ENCODE data around the gene OR6C6. TPM values are rescaled to one million over a fixed set of nuclear protein-coding genes. Genes with fewer than 3 reads are reported as not detected.

OR6C6 gene
- not detected in 2 replicates for polyA plus RNA-seq (2012; rRNA removed)
- not detected in 2 replicates for polyA plus RNA-seq (2012; cell fraction: cytosol; rRNA removed)
- not detected in 2 replicates for polyA plus RNA-seq (2012; cell fraction: nucleus; rRNA removed)

- CTCF ChIA-PET = no interaction called here
- DNase-seq = no peak
- 11% methylated on average over 2 of the region's 2 CpGs for whole genome bisulfite sequencing (ENCODE audit: low lambda C conversion rate)
- Histone ChIP-seq H3K79me2 (ENCODE audit: insufficient read depth) (no peaks in the 10 kb centered on the region), H4K20me1 (ENCODE audit: insufficient read depth) (no peaks in the 10 kb centered on the region), H3K9me2 (no peaks in the 10 kb centered on the region), H3K4me1 (ENCODE audit: control insufficient read depth in 1 of 2, insufficient read depth in 2 of 2, low read depth in 1 of 2, low read length in 1 of 2) (no peaks in the 10 kb centered on the region), H3K27me3 (ENCODE audit: insufficient read depth) (no peaks in the 10 kb centered on the region), H2AFZ (ENCODE audit: low read depth) (no peak within 1 kb of the TSS), H3K9ac (no peak within 1 kb of the TSS), H3F3A (replicated peaks; ENCODE audit: insufficient read depth) (no peaks in the 10 kb centered on the region), H3K4me3 (ENCODE audit: low read depth in 2 of 2, low read length in 1 of 2) (no peak within 1 kb of the TSS), H3K4me2 (no peak within 1 kb of the TSS), H3K36me3 (replicated peaks in 1 of 2; ENCODE audit: control insufficient read depth in 1 of 2, insufficient read depth in 2 of 2, low read length in 1 of 2) (no peaks in the 10 kb centered on the region), H3K9me3 (no peaks in the 10 kb centered on the region), H3K27ac (ENCODE audit: low read depth in 2 of 2, low read length in 1 of 2) (no peak within 1 kb of the TSS)
- TF ChIP-seq SMC3 (IDR thresholded peaks at IDR 0.05; ENCODE audit: low read depth, low read length) = no peak
- TF ChIP-seq IRF3 (IDR thresholded peaks at IDR 0.05; ENCODE audit: low read depth, low read length) = no peak
- no peak for TF ChIP-seq NFIC (IDR thresholded peaks at IDR 0.05; ENCODE audit: borderline replicate concordance)
- no peak for TF ChIP-seq MXI1 (IDR thresholded peaks at IDR 0.05; ENCODE audit: low read depth, low read length)
- no peak for TF ChIP-seq PBX3 (IDR thresholded peaks at IDR 0.05)
- TF ChIP-seq ELF1 (IDR thresholded peaks at IDR 0.05) = no peak
- TF ChIP-seq EP300 (IDR thresholded peaks at IDR 0.05; ENCODE audit: borderline replicate concordance in 1 of 2, low read depth in 1 of 2, low read length in 1 of 2) = no peak
- no peak for TF ChIP-seq MAX (IDR thresholded peaks at IDR 0.05; ENCODE audit: low read depth)
- no peak for TF ChIP-seq TEAD4 (IDR thresholded peaks at IDR 0.05; ENCODE audit: borderline replicate concordance, insufficient read depth)
- POLR2A ChIA-PET = no interaction called here
These were observed at the start of gene OR6C6 for GRCh38 chr12:55296469-55296868. Gene OR6C6 (minus strand): TSS chr12:55296569. CDS start chr12:55295232, 1,337 bp downstream.

GRCh38 chr12:55336002-55336401 is 39.6 kb upstream of the OR6C6 start:
- Histone ChIP-seq H3K27ac (ENCODE audit: low read depth in 2 of 2, low read length in 1 of 2) (no peak overlapping the region), H3K9me3 (no peaks in the 10 kb centered on the region), H3K9ac (no peak overlapping the region), H3K79me2 (ENCODE audit: insufficient read depth) (no peaks in the 10 kb centered on the region), H2AFZ (ENCODE audit: low read depth) (no peak overlapping the region), H3K4me3 (ENCODE audit: low read depth in 2 of 2, low read length in 1 of 2) (no peak overlapping the region), H4K20me1 (ENCODE audit: insufficient read depth) (no peaks in the 10 kb centered on the region), H3F3A (replicated peaks; ENCODE audit: insufficient read depth) (no peaks in the 10 kb centered on the region), H3K36me3 (replicated peaks in 1 of 2; ENCODE audit: control insufficient read depth in 1 of 2, insufficient read depth in 2 of 2, low read length in 1 of 2) (no peaks in the 10 kb centered on the region), H3K4me2 (no peak overlapping the region), H3K9me2 (no peaks in the 10 kb centered on the region), H3K4me1 (ENCODE audit: control insufficient read depth in 1 of 2, insufficient read depth in 2 of 2, low read depth in 1 of 2, low read length in 1 of 2) (no peaks in the 10 kb centered on the region), H3K27me3 (ENCODE audit: insufficient read depth) (no peaks in the 10 kb centered on the region; the same call in 1 of the 2 replicates)
- POLR2A ChIA-PET = no interaction called here
- no peak for DNase-seq
- WGBS (ENCODE audit: low lambda C conversion rate) = under 1% methylated on average over 10 of the region's 10 CpGs
- CTCF ChIA-PET = no interaction called here
- TF ChIP-seq IRF3 (IDR thresholded peaks at IDR 0.05; ENCODE audit: low read depth, low read length) (no peak), MAX (IDR thresholded peaks at IDR 0.05; ENCODE audit: low read depth) (no peak), NRF1 (IDR thresholded peaks at IDR 0.05; ENCODE audit: low read depth, low read length) (no peak), TEAD4 (IDR thresholded peaks at IDR 0.05; ENCODE audit: borderline replicate concordance, insufficient read depth) (no peak), USF2 (IDR thresholded peaks at IDR 0.05; ENCODE audit: borderline replicate concordance, low read depth, low read length) (no peak), GABPA (IDR thresholded peaks at IDR 0.05; ENCODE audit: low read depth) (no peak), USF1 (IDR thresholded peaks at IDR 0.05; ENCODE audit: borderline replicate concordance, low read depth) (no peak), EZH2phosphoT487 (IDR thresholded peaks at IDR 0.05; ENCODE audit: borderline replicate concordance, low read depth) (no peak), EP300 (IDR thresholded peaks at IDR 0.05; ENCODE audit: borderline replicate concordance in 1 of 2, low read depth in 1 of 2, low read length in 1 of 2) (no peak), REST (IDR thresholded peaks at IDR 0.05; ENCODE audit: low read depth, low read length) (no peak), TAF1 (IDR thresholded peaks at IDR 0.05; ENCODE audit: borderline replicate concordance, low read depth, low read length) (no peak), MXI1 (IDR thresholded peaks at IDR 0.05; ENCODE audit: low read depth, low read length) (no peak)
